ENCODE measurements around the gene CERK.

DNA sequence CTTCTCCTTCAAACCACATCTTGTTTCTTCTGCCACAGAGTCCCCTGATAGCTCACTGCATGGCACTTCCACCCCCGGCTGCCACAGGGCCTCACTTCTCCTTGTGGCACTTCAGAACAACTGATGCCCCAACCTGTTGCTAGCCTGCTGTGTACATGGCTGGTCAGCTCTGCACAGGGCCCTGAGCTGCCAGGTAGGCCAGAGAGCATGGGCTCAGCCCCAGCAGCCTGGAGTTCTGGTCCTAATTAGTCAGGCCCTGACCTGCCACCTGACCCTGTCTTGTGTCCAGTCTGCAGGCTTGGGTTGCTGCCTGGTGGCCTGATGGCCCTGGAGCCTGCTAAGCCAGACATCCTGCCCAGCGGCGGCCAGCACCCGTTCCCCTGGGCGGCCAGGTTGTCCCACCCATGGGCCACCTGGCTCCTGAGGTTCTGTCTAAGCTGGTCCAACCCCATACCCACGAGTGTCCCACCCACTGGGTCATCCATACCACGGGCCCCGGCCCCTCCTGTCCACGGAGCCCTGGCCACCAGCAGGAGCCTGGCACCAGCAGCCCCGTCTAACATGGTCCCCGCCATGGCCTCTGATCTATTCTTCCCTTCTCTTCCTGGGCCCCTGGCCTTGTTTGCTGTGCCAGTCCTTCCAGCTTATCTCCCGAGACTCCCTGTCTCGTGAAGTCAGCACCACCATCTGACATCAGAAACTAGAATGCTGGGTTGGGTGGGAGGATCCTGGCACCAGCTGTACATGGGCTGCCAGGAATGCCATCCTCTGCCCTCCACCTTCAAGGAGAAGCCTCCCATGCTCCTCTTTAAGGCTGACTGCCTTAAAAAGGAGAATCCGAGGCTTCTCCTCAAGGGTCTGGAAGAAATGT, 3.1 kb upstream of the CERK start:
- TF ChIP-seq EP300 (conservative IDR thresholded peaks at IDR 0.05; ENCODE audit: poor library complexity, severe bottlenecking) (no peak), RAD21 (conservative IDR thresholded peaks at IDR 0.05) (no peak), EZH2 (IDR thresholded peaks at IDR 0.05; ENCODE audit: borderline replicate concordance, insufficient read depth, low read length, poor library complexity, severe bottlenecking) (no peak), SMC3 (conservative IDR thresholded peaks at IDR 0.05; ENCODE audit: poor library complexity) (no peak), POLR2AphosphoS5 (IDR thresholded peaks at IDR 0.05) (no peak), MXI1 (conservative IDR thresholded peaks at IDR 0.05; ENCODE audit: poor library complexity, severe bottlenecking) (no peak), TAF1 (IDR thresholded peaks at IDR 0.05; ENCODE audit: low read depth) (no peak)
- TF ChIP-seq, protein P1, sequence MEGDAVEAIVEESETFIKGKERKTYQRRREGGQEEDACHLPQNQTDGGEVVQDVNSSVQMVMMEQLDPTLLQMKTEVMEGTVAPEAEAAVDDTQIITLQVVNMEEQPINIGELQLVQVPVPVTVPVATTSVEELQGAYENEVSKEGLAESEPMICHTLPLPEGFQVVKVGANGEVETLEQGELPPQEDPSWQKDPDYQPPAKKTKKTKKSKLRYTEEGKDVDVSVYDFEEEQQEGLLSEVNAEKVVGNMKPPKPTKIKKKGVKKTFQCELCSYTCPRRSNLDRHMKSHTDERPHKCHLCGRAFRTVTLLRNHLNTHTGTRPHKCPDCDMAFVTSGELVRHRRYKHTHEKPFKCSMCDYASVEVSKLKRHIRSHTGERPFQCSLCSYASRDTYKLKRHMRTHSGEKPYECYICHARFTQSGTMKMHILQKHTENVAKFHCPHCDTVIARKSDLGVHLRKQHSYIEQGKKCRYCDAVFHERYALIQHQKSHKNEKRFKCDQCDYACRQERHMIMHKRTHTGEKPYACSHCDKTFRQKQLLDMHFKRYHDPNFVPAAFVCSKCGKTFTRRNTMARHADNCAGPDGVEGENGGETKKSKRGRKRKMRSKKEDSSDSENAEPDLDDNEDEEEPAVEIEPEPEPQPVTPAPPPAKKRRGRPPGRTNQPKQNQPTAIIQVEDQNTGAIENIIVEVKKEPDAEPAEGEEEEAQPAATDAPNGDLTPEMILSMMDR (IDR thresholded peaks at IDR 0.05; ENCODE audit: poor library complexity, severe bottlenecking), result no peak
- TF ChIP-seq, protein P2, sequence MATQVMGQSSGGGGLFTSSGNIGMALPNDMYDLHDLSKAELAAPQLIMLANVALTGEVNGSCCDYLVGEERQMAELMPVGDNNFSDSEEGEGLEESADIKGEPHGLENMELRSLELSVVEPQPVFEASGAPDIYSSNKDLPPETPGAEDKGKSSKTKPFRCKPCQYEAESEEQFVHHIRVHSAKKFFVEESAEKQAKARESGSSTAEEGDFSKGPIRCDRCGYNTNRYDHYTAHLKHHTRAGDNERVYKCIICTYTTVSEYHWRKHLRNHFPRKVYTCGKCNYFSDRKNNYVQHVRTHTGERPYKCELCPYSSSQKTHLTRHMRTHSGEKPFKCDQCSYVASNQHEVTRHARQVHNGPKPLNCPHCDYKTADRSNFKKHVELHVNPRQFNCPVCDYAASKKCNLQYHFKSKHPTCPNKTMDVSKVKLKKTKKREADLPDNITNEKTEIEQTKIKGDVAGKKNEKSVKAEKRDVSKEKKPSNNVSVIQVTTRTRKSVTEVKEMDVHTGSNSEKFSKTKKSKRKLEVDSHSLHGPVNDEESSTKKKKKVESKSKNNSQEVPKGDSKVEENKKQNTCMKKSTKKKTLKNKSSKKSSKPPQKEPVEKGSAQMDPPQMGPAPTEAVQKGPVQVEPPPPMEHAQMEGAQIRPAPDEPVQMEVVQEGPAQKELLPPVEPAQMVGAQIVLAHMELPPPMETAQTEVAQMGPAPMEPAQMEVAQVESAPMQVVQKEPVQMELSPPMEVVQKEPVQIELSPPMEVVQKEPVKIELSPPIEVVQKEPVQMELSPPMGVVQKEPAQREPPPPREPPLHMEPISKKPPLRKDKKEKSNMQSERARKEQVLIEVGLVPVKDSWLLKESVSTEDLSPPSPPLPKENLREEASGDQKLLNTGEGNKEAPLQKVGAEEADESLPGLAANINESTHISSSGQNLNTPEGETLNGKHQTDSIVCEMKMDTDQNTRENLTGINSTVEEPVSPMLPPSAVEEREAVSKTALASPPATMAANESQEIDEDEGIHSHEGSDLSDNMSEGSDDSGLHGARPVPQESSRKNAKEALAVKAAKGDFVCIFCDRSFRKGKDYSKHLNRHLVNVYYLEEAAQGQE (IDR thresholded peaks at IDR 0.05; ENCODE audit: borderline replicate concordance), result no peak
